ENCODE results near the gene NBEAL1.
"Not testable (repeated sequence)": the region's sequence is repeated elsewhere in the genome, so short reads cannot be mapped to it uniquely, and the experiment has no call there.

The NBEAL1 gene

GRCh38 chr2:203014456-203015199 lies at the start of gene NBEAL1:
NBEAL1 (plus strand) TSS chr2:203014875; CDS start chr2:203016385, 1,510 bp downstream.
- DNase-seq: peak; percentile 97

- DNase-seq: peak; percentile 33
Observed at GRCh38 chr2:202965810-202966460, 48.7 kb upstream of the NBEAL1 start.

GRCh38 chr2:202969404-202969803 lies 45.3 kb upstream of the NBEAL1 start:
- DNase-seq: not testable (repeated sequence)

DNA sequence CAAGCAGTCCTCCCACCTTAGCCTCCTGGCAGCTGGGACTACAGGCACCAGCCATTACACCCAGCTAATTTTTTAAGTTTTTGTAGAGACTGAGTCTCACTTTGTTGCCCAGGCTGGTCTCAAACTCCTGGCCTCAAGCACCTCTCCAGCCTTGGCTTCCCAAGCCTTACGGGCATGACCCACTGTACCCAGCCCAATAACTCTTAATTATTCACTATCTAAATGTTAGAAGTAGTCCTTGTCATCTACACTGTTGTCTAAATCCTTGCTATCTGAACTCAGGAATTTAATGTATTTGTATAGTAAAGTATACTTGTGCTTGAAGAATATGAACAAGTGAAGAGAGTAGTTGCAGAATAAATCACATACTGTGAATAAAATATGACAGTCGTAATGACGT lies 37.9 kb upstream of the NBEAL1 start:
- no peak for DNase-seq

DNA sequence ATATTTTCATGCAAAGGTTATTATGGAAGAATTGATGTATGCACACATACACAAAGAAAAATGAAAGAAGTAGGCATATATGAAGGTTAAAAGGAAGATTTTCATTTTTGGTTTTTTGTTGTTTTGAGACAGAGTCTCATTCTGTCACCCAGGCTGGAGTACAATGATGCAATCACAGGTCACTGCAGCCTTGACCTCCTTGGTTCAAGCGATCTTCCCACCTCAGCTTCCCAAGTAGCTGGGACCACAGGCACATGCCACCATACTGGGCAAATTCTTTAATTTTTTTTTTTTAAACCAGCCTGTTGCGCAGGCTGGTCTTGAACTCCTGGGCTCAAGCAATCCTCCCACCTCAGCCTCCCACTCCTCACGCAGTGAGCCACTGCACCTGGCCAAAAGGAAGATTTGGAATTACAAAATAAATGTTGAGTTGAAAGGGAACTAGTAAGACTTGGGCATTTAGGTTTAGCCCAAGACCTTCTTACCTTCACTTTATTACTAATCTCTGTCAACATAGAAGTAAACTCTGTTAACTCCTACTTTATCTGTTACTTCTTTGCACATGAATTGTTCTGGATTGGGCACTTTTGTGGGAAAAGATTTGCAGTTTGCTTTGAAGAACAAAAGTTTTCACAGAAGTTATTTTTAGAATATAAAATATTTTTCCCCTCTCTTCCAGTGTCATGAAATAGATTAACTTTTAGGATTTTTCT lies 31.7 kb upstream of the NBEAL1 start:
- no peak for DNase-seq

DNA sequence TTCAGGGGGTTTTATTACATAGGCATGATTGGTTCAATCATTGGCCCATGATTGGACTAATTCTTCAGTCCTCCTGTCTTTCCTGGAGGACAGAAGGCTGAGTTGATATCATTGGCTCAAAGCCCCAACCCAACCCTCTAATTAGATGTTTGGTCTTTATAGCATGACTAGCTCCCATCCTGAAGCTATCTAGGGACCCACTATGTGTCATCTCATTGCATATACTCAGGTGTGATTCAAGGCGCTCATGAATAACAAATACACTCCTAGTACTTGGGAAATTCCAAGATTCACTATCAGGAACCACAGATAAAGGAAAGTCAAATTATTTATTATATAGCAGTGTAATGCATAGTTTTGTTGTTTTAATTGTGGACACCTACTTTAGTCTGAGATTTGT lies 24.9 kb upstream of the NBEAL1 start:
- no peak for DNase-seq

DNA sequence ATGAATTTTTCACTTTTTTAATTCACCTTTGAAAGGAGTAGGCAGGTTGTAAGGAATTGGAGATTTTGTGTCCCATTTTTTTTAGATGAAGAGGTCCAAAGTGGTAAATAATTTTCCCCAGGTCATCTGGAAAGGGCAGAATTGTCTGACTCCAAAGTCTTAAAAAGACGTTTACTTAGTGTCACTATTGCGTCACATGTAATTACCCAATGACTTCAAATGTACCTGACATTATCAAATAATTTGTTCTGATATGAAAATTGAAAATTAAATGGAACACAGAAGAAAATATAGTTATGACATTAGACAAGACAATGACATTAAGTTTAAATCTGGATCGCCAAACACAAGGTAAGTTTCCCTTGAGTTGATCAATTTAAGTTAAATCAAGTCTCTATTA lies 24.2 kb upstream of the NBEAL1 start:
- no peak for DNase-seq

DNA sequence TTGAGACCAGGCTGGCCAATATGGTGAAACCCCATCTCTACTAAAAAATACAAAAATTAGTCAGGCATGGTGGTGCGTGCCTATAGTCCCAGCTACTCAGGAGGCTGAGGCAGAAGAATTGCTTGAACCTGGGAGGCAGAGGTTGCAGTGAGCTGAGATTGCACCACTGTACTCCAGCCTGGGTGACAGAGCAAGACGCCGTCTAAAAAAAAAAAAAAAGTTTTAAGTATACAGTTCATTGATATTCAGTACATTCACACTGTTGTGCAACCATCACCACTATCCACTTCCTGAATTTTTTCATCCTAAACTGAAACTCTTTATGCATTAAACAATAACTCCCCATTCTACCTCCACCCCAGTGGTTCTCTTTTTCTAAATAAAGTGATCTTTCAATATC lies 17.6 kb upstream of the NBEAL1 start:
- DNase-seq: not testable (repeated sequence)

GRCh38 chr2:203002054-203002821 lies 12.4 kb upstream of the NBEAL1 start:
- DNase-seq: no peak

DNA sequence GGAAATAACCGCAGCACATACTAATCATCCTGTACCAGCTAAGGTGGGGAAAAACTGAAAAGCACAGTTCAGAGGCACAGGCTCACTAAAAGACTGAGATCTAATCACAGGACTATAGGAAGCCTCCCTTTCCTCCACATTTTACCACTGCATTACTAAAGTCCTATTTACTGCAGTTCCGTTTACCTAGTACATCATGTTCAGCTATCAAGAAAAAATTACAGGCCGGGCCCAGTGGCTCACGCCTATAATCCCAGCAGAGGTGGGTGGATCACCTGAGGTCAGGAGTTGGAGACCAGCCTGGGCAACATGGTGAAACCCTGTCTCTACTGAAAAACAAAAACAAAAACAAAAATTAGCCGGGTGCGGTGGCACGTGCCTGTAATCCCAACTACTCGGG lies 11.0 kb upstream of the NBEAL1 start:
- DNase-seq: no peak

- DNase-seq: no peak
Observed at GRCh38 chr2:203016716-203017115, 2.0 kb downstream of the NBEAL1 start.

DNA sequence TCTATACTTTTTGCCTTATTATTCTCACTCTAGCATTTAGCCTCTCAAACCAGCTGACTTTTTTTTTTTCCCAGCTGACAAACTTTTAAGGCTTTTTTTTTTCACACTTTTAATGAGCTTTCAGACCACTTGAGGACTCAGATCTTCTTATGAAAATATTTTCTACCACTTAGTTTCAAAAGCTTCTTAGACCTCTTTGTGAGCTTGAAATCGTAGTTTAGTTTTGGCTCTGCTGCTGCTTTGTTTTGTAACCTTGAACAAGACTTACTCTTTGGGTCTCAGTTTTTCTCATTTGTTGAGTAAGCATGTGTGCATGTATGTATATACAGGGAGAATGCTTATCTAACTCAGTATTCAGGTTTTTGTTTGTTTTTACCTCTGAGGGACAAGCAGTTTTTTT lies 3.5 kb downstream of the NBEAL1 start:
- DNase-seq: no peak

DNA sequence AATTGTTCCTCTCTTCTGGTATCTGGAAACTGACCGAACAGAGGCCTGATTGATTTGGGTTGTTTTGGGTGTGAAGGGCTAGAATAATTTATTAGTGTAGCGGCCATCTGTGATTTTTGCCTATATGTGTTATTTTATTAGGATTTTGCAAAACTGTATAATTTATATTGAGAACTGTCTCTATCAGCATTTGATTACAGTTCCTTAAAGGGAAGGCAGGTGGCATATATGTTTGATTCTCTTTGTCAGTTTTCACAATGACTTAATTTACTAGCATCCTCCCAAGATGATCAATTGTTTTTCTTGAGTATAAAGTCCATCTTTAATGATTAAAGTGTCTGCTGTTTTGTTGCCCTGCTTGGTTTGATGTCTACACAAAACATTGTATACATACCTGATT lies 4.5 kb downstream of the NBEAL1 start:
- no peak for DNase-seq

- no peak for DNase-seq
Observed at GRCh38 chr2:203021991-203022390, 7.3 kb downstream of the NBEAL1 start.

DNA sequence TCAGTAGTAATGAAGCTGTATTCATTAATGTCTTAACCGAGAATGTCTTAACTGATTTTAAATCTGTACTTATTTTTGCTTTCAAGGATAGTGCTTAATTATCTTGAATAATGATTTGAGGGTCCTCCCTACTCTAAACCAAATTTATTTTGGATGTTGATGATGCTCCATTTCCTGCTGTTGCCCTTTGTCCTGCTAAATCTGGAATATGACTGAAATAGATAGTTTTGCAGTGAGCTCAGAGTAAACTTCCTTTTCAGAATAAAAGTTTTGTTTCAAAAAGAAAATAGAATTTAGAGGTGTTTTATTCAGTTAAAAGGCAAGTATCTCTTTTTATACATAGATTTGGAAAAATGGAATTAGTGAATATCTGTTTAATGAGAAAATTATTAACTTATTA lies 8.1 kb downstream of the NBEAL1 start:
- no peak for DNase-seq

- DNase-seq: no peak
Observed at GRCh38 chr2:203025592-203025991, 10.9 kb downstream of the NBEAL1 start.

DNA sequence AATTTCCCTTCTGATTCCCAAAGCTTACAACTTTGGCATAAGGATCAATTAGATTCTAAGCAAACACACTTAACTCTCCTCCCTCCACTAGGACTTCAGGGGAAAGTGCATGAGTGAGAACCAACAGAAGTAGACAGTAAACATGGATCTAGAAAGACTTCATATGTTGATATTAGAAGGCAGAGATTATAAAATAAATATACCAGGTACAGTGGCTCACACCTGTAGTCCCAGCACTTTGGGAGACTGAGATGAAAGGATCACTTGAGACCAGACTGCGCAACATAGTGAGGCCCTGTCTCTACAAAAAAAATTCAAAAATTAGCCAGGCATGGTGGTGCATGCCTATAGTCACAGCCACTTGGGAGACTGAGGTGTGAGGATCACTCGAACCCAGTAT lies 15.9 kb downstream of the NBEAL1 start:
- DNase-seq: no peak

DNA sequence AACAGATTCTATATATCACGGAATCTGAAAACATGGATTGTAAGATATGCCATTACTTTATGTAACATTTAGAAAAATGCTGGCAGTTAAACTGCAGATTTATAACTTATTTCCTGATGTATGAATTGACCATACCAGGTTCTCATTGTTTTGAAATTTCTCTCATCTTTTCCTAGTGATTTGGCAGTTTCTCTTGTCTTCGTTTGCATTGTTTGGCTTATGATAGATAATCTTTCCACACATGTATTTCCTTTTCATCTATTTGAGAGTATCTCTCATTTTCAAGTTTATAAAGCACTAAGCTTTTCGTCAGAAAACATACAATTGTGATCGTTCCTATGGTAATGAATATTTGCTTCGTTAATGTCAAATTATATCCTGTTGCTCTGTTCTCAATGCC lies 16.3 kb downstream of the NBEAL1 start:
- DNase-seq: no peak

DNA sequence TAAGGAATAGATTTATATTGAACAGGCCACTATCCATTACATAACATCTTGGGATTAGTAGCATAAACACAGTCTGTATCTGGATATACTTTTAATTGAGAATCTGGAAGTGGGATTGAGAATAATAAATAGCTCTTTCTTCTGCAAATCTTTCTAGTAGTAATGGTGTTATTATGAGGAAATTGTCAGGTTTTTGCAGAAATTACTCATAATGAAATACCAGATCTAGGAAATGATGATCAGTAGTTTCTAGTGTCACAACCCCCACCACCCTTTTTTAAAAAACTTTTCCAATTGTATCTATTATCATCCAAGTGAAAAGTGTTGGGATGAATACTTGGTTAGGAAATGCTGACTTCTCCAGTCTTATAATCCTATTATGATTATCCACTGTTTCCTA lies 18.7 kb downstream of the NBEAL1 start:
- no peak for DNase-seq

GRCh38 chr2:203035879-203036470 lies 21.3 kb downstream of the NBEAL1 start:
- DNase-seq: no peak

- no peak for DNase-seq
Observed at GRCh38 chr2:203037026-203037425, 22.4 kb downstream of the NBEAL1 start.

- DNase-seq: no peak
Observed at GRCh38 chr2:203038586-203038985, 23.9 kb downstream of the NBEAL1 start.

- not testable (repeated sequence) for DNase-seq
Observed at GRCh38 chr2:203039211-203039610, 24.5 kb downstream of the NBEAL1 start.
